GM19193 (cell line): Measurements from ENCODE around the gene ARID4B.

ENCODE experiments used
- POLR2A ChIP-seq: IDR thresholded peaks from 4 replicates; pipeline ENCODE4 v1.6.1; 2011; ENCODE audit not compliant: insufficient read depth, insufficient read length; ENCODE audit errors: extremely low read depth

ARID4B gene, protein sequence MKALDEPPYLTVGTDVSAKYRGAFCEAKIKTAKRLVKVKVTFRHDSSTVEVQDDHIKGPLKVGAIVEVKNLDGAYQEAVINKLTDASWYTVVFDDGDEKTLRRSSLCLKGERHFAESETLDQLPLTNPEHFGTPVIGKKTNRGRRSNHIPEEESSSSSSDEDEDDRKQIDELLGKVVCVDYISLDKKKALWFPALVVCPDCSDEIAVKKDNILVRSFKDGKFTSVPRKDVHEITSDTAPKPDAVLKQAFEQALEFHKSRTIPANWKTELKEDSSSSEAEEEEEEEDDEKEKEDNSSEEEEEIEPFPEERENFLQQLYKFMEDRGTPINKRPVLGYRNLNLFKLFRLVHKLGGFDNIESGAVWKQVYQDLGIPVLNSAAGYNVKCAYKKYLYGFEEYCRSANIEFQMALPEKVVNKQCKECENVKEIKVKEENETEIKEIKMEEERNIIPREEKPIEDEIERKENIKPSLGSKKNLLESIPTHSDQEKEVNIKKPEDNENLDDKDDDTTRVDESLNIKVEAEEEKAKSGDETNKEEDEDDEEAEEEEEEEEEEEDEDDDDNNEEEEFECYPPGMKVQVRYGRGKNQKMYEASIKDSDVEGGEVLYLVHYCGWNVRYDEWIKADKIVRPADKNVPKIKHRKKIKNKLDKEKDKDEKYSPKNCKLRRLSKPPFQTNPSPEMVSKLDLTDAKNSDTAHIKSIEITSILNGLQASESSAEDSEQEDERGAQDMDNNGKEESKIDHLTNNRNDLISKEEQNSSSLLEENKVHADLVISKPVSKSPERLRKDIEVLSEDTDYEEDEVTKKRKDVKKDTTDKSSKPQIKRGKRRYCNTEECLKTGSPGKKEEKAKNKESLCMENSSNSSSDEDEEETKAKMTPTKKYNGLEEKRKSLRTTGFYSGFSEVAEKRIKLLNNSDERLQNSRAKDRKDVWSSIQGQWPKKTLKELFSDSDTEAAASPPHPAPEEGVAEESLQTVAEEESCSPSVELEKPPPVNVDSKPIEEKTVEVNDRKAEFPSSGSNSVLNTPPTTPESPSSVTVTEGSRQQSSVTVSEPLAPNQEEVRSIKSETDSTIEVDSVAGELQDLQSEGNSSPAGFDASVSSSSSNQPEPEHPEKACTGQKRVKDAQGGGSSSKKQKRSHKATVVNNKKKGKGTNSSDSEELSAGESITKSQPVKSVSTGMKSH (N-terminal part only)

DNA sequence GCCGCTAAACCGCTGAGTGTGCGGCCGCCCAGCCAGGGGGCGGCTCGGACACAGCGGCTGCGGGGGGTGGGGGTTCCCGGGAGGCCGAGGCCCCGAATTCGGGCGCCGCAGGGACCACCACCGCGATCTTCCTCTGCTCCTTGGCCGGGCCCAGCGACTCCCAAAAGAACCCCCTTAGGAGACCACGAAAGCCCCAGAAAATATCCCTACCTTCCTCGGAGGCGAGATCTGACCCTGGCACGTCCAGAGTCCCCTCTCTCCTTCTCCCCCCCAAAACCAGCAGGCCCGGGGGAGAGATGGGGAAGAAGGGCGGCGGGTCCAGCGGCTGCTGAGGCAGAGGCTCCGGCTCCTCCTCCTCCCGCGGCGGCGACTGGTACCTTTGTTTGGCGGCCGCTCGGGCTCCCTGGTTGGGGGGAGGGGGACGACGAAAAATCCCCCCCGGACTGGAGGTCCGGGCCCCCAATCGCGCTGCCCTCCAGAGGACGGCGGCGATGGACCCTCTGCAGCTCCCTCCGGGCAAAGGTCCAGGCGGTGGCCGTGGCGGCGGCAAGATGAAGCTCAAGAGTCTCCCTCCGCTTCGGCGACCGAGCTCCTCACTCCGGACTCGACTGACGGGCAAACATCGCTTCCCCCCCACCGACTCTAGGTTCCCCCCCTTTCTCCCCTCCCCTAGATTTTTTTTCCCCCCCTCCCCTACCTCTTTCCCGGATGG is at the start of gene ARID4B:
TSS of gene ARID4B (minus strand) at position 621 of the 712 bp plus-strand sequence. CDS start 1,260 bp downstream, outside the sequence.
- TF ChIP-seq POLR2A, result peak; percentile 52

- TF ChIP-seq POLR2A, result no peak
Measured at GRCh38 chr1:235375919-235376605, 48.1 kb upstream of the ARID4B start.

GRCh38 chr1:235369802-235370201 is 41.8 kb upstream of the ARID4B start:
- no peak for TF ChIP-seq POLR2A

DNA sequence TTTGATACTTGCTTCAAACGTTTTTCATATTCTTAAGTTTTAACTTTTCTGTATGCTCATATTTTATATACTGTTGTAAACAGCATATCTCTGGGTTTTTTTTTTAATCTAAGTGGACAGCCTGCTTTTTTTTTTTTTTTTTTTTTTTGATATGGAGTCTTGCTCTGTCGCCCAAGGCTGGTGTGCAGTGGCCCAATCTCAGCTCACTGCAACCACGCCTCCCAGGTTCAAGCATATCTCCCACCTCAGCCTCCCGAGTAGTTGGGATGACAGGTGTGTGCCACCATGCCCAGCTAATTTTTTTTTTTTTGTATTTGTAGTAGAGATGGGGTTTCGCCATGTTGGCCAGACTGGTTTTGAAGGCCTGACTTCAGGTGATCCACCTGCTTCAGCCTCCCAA is 40.4 kb upstream of the ARID4B start:
- TF ChIP-seq POLR2A, result no peak

DNA sequence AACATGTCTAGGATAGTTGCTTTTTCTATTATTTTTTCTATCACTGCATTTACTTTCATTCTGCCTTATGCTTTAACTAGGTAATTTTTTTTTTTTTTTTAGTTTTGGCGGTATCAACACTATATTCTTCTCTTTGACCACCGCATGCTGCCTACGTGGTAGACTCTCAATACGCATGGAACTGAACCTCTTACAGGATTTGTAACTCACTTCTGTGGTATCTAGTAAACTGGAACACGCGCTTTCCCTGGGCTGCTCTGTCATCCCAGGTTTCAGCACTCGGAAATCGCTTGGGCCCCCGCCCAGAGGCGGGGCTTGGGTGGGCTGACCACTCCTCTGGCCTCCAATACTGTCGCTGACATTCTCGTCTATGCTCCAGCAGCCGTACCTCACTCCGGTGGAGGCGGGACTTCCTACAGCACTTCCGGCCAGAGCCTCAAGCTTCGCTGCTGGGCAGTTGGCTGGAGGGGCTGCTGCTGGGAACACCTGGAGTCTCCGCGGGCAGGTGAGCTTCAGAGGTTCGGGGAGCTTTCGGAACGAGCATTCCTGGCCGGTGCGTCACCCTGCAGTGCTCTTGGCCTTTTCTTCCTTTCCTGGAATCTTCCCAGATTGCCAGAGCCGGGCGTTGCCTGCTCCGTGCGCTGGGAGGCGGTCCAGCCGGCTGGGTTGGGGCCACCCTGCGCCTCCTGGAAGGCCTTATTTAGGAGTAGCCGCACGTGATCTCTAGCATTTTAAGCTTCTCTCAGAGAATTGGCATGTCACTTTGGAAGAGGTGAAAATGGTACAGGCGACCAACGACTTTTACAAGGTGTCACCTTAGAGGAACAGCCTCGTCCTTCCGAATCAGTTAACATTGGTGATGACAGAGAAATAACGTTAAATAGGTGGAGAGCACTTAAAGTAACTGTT is 39.3 kb upstream of the ARID4B start, which contains the start of gene TBCE:
TSS of gene TBCE (plus strand) at position 428 of the 909 bp plus-strand sequence. CDS start 12,623 bp downstream, outside the sequence.
- TF ChIP-seq POLR2A, result peak; percentile 95

- no peak for TF ChIP-seq POLR2A
Measured at GRCh38 chr1:235366286-235366685, 38.3 kb upstream of the ARID4B start.

- TF ChIP-seq POLR2A, result no peak
Measured at GRCh38 chr1:235358899-235359298, 30.9 kb upstream of the ARID4B start.

GRCh38 chr1:235357485-235358373 is 29.8 kb upstream of the ARID4B start:
- no peak for TF ChIP-seq POLR2A

DNA sequence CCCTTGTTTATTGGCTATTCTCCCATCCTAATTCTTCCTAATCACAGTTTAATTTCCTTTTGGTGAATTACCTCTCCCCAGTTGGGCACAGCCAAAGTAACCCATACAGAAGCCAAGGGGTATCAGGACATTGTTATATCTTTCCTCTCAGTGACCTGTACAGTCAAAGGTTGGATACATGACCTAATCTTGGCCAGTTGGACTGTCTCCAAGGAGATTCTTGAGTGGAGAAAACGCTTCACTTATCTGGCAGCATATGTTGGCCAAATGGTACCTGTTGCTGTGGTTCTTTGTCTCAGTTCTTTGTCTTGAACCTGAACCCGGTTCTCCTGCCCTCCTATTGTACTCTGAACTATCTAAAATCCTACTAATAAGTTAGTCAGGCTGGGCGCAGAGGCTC is 23.9 kb upstream of the ARID4B start:
- no peak for TF ChIP-seq POLR2A

DNA sequence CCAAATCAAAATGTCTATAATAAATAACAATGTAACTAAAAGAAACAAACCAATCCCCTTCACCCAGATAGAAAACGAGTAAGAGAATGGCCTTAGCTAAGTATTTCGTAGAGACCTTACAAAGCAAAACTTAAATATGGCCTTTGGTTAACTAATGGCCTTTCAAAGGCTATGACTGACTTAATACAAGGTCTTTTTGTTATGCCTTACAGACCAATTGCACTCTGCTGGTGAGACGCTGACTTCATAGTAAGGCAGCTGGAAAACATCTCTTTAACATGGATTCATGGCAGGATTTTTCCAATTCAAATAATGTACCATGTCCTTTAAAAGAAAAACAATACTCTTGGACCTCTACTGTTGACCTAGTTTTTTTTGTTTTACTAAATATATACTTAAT is 23.5 kb upstream of the ARID4B start:
- no peak for TF ChIP-seq POLR2A

GRCh38 chr1:235343726-235344125 is 15.7 kb upstream of the ARID4B start:
- no peak for TF ChIP-seq POLR2A

GRCh38 chr1:235342471-235342870 is 14.5 kb upstream of the ARID4B start:
- TF ChIP-seq POLR2A, result no peak
